Urinary bladder (tissue), 4 donors: ENCODE data around the gene ZNF512. TPM values are rescaled to one million over a fixed set of nuclear protein-coding genes. Genes with fewer than 3 reads are reported as not detected.

Source experiments
- DNase-seq: peaks from one replicate; pipeline ENCODE4 v3.0.0-alpha.2; 2015; ENCODE audit errors: extremely low spot score
- H3K27ac ChIP-seq: one replicate; pipeline ENCODE4 v1.5.1; 2013; ENCODE audit warnings: low read depth, mild to moderate bottlenecking, moderate library complexity
- H3K36me3 ChIP-seq: one replicate; pipeline ENCODE4 v1.6.1; 2013; ENCODE audit warnings: mild to moderate bottlenecking, moderate library complexity; ENCODE audit not compliant: insufficient read depth
- H3K4me1 ChIP-seq: one replicate; pipeline ENCODE4 v1.6.1; 2013; ENCODE audit warnings: mild to moderate bottlenecking, moderate library complexity; ENCODE audit not compliant: insufficient read depth
- H3K4me3 ChIP-seq: one replicate; pipeline ENCODE4 v1.5.1; 2013; ENCODE audit warnings: low read depth, low read length
- WGBS: extraction: QIAGEN DNeasy Blood & Tissue Kit; methylation state at CpG from one replicate; pipeline ENCODE4 v1.1.7; 2013; 5-methylcytosine and 5-hydroxymethylcytosine counted together
- polyA plus RNA-seq: library from polyadenylated mRNA; stranded (reverse); fragments of 200-250 nt; gene quantifications from one replicate; pipeline ENCODE4 v1.2.3, GENCODE V29; 2013
- small RNA-seq: library from RNA; depleted of rRNA; stranded (forward); fragments of <200 nt; gene quantifications from one replicate; pipeline ENCODE3, GENCODE V24; 2014
- total RNA-seq: library from RNA; depleted of rRNA; stranded (reverse); fragments of >200 nt; gene quantifications from one replicate; pipeline ENCODE4 v1.2.3, GENCODE V29; 2014
- donor health status: healthy with polysubstance abuse.
- donor health status: healthy.

ZNF512 gene
- total and polyA plus RNA-seq, 2 donors: 31.6 to 40.2 TPM

GRCh38 chr2:27661371-27661770 lies 78.5 kb downstream of the ZNF512 start:
- no peak for DNase-seq
- peaks cover 2% of the 10 kb centered on the region for H3K36me3 ChIP-seq
- H3K4me3 ChIP-seq: no peak overlapping the region
- 92% methylated on average over 1 of the region's 1 CpG for WGBS
- H3K4me1 ChIP-seq: no peaks in the 10 kb centered on the region
- H3K27ac ChIP-seq: no peak overlapping the region

- WGBS: under 1% methylated on average over 56 of the region's 56 CpGs
- peak within 1 kb of the TSS; percentile 69 for H3K4me3 ChIP-seq
- H3K27ac ChIP-seq: peak within 1 kb of the TSS; percentile 92
- DNase-seq: peak; percentile 72
- no peaks in the 10 kb centered on the region for H3K4me1 ChIP-seq
- peaks cover 2% of the 10 kb centered on the region for H3K36me3 ChIP-seq
Measured at GRCh38 chr2:27663285-27664153, 80.7 kb downstream of the ZNF512 start, which contains the start of the genes SLC4A1AP and SUPT7L. TSS of gene SLC4A1AP (plus strand) at chr2:27663889. CDS start at chr2:27663915, 26 bp downstream. TSS of gene SUPT7L (minus strand) at chr2:27663614. CDS start at chr2:27662192, 1,422 bp downstream.

- Histone ChIP-seq H3K4me3 (peak overlapping the region; percentile 69), H3K36me3 (peaks cover 2% of the 10 kb centered on the region), H3K4me1 (no peaks in the 10 kb centered on the region), H3K27ac (peak overlapping the region; percentile 54)
- DNase-seq: no peak
- WGBS: 3% methylated on average over 28 of the region's 28 CpGs
Measured at GRCh38 chr2:27664154-27664574, 81.3 kb downstream of the ZNF512 start.

GRCh38 chr2:27664622-27665363 lies 82.0 kb downstream of the ZNF512 start:
- no peaks in the 10 kb centered on the region for H3K4me1 ChIP-seq
- peaks cover 2% of the 10 kb centered on the region for H3K36me3 ChIP-seq
- no peak for DNase-seq
- H3K27ac ChIP-seq: no peak overlapping the region
- 83% methylated on average over 16 of the region's 16 CpGs for WGBS
- peak overlapping the region; percentile 69 for H3K4me3 ChIP-seq

- Histone ChIP-seq H3K36me3 (peaks cover 2% of the 10 kb centered on the region), H3K27ac (no peak overlapping the region), H3K4me3 (no peak overlapping the region), H3K4me1 (no peaks in the 10 kb centered on the region)
- no peak for DNase-seq
- WGBS: 90% methylated on average over 1 of the region's 1 CpG
Measured at GRCh38 chr2:27667446-27667845, 84.6 kb downstream of the ZNF512 start.

GRCh38 chr2:27671235-27671634 lies 88.4 kb downstream of the ZNF512 start:
- peaks cover 2% of the 10 kb centered on the region for H3K36me3 ChIP-seq
- 91% methylated on average over 4 of the region's 4 CpGs for WGBS
- no peaks in the 10 kb centered on the region for H3K4me1 ChIP-seq
- H3K4me3 ChIP-seq: no peak overlapping the region
- DNase-seq: no peak
- no peak overlapping the region for H3K27ac ChIP-seq

Small RNA genes within 50 kb of the gene (small RNA-seq; reads per million reads assigned to genes)
- gene RF00340: not detected

Other genes with a start within 250 kb of the ZNF512 start
- gene GTF3C2, start 226.3 kb upstream of the ZNF512 start, total RNA-seq: 37.7 TPM
- 29.9 TPM for gene GTF3C2, start 226.3 kb upstream of the ZNF512 start, polyA plus RNA-seq
- 11.2 TPM for gene EIF2B4, start 212.7 kb upstream of the ZNF512 start, total RNA-seq
- gene EIF2B4, start 212.7 kb upstream of the ZNF512 start, polyA plus RNA-seq: 48.8 TPM
- 69.8 TPM for gene SNX17, start 212.4 kb upstream of the ZNF512 start, total RNA-seq
- 105 TPM for gene SNX17, start 212.4 kb upstream of the ZNF512 start, polyA plus RNA-seq
- 6.1 TPM for gene ZNF513, start 202.3 kb upstream of the ZNF512 start, total RNA-seq
- gene ZNF513, start 202.3 kb upstream of the ZNF512 start, polyA plus RNA-seq: 19.9 TPM
- gene PPM1G, start 173.5 kb upstream of the ZNF512 start, total RNA-seq: 30.0 TPM
- gene PPM1G, start 173.5 kb upstream of the ZNF512 start, polyA plus RNA-seq: 65.5 TPM
- gene NRBP1, start 154.4 kb upstream of the ZNF512 start, total RNA-seq: 87.7 TPM
- 113 TPM for gene NRBP1, start 154.4 kb upstream of the ZNF512 start, polyA plus RNA-seq
- 2.5 TPM for gene KRTCAP3, start 140.7 kb upstream of the ZNF512 start, total RNA-seq
- gene KRTCAP3, start 140.7 kb upstream of the ZNF512 start, polyA plus RNA-seq: 12.7 TPM
- gene IFT172, start 93.3 kb upstream of the ZNF512 start, total RNA-seq: 37.3 TPM
- 18.6 TPM for gene IFT172, start 93.3 kb upstream of the ZNF512 start, polyA plus RNA-seq
- gene FNDC4, start 87.8 kb upstream of the ZNF512 start, total RNA-seq: 7.0 TPM
- gene FNDC4, start 87.8 kb upstream of the ZNF512 start, polyA plus RNA-seq: 10.5 TPM
- gene GCKR, start 86.2 kb upstream of the ZNF512 start, total RNA-seq: 0.11 TPM
- gene GCKR, start 86.2 kb upstream of the ZNF512 start, polyA plus RNA-seq: 0.49 TPM
- 11.1 TPM for gene CCDC121, start 46.0 kb downstream of the ZNF512 start, total RNA-seq
- 5.4 TPM for gene CCDC121, start 46.0 kb downstream of the ZNF512 start, polyA plus RNA-seq
- 28.7 TPM for gene GPN1, start 46.0 kb downstream of the ZNF512 start, total RNA-seq
- 25.6 TPM for gene GPN1, start 46.0 kb downstream of the ZNF512 start, polyA plus RNA-seq
- 28.2 TPM for gene SUPT7L, start 80.6 kb downstream of the ZNF512 start, total RNA-seq
- gene SUPT7L, start 80.6 kb downstream of the ZNF512 start, polyA plus RNA-seq: 23.3 TPM
- 22.6 TPM for gene SLC4A1AP, start 80.8 kb downstream of the ZNF512 start, total RNA-seq
- gene SLC4A1AP, start 80.8 kb downstream of the ZNF512 start, polyA plus RNA-seq: 16.3 TPM
- gene MRPL33, start 188.7 kb downstream of the ZNF512 start, total RNA-seq: 102 TPM
- gene MRPL33, start 188.7 kb downstream of the ZNF512 start, polyA plus RNA-seq: 179 TPM